Measurements from ENCODE around the gene EMD.
"Not testable (repeated sequence)": the region's sequence is repeated elsewhere in the genome, so short reads cannot be mapped to it uniquely, and the experiment has no call there.

The EMD gene

DNA sequence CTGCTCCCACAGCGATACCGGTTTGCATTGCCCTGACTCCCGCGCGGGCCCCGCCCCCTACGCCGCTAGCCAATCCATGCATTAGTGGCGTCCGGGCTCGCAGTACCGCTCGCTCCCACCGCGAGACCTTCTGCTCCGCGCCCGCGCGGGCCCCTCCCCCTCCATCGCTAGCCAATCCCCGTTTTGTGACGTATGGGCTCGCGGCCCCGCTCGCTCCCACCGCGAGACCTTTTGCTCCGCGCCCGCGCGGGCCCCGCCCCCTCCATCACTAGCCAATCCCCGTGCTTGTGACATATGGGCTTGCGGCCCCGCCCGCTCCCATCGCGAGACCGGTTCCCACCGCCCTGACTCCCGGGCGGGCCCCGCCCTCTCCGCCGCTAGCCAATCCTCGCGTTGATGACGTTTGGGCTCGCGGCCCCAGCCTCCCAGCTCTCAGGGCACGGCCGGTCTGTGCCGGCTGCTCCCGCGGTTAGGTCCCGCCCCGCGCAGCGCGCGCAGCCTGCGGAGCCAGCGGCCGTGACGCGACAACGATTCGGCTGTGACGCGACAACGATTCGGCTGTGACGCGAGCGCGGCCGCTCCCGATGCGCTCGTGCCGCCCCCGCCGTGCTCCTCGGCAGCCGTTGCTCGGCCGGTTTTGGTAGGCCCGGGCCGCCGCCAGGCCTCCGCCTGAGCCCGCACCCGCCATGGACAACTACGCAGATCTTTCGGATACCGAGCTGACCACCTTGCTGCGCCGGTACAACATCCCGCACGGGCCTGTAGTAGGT, at the start of gene EMD:
TSS of gene EMD (plus strand) at position 497 of the 770 bp plus-strand sequence. CDS start at position 687, 190 bp downstream.
- DNase-seq (ENCODE audit: low spot score), result peak; percentile 98

DNA sequence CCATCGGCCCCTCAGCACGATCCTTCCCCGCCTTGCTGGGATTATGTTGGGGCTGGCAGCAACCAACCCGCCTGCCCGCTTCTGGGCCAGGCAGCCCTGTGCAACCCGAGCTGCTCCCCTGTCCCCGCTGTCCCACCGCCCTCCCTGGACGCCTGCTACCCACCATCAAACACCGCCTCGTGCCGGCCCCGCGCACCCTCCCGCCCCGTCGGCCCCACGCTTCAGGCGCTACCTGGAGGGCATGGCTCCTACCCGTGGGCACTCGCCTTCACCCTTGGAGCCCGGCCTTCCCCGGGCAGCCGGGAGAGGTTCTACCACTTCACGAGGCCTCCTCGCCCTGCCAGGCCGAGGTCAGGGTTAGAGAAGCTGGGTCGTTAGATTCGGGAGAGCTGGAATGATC, 46.5 kb upstream of the EMD start:
- no peak for DNase-seq (ENCODE audit: low spot score)

DNA sequence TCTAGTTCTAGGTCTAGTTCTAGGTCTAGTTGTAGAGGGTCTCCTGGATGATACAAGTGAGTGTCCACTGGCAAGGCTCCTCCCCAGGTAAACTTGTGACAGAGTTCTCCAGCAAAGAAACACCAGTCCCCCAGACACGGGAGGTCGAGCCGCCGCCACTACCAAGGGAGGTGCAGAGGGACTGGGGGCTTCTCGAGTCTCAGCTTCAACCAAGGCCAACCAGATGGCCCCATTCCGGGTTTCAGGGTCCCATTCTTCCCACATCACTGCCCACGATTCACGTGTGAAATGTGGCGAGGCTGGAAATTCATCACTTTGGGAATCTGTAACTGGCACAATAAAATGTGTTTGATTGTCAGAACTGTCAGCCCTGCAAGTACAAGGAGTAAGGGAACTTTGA, 46.0 kb upstream of the EMD start:
- no peak for DNase-seq (ENCODE audit: low spot score)

DNA sequence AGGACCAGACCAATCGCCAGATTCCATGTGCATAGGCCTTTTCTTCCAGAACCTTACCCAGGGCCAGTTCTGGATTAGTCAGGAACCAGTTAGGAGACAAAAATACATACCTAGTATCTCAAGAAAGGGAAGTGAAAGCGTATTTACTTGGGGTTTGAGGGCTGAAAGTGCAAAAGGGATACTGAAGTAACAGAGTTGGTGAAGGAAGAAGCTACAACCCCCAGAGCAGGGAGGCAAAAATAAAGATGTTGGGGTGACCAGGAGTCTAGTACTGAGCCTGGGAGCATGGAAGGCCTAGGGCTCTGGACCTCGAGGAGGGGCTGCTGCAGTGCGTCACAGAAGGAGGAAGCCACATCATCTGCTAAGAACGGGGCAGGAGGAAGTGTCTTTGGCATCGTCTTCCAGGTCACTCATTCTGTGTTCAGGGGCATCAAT, 45.2 kb upstream of the EMD start:
- DNase-seq (ENCODE audit: low spot score), result no peak

DNA sequence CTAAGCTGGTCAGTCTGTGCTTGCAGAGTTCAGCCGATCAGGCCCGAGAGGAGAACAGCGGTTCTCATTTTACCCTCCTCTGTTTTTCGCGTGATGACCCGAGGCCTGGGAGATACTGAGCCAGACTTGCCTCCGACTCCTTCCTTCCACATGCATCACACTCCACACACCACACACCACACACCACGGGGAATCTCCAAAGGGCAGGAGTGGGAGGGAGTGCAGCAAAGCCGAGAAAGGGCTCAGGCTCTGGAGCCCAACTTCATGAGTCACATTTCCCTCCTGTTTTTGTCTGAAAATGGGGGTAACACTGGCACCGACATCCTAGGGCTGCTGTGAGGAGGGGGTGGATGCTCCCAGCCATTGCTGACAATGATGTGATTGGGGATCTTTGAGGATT, 44.6 kb upstream of the EMD start:
- DNase-seq (ENCODE audit: low spot score), result no peak

DNA sequence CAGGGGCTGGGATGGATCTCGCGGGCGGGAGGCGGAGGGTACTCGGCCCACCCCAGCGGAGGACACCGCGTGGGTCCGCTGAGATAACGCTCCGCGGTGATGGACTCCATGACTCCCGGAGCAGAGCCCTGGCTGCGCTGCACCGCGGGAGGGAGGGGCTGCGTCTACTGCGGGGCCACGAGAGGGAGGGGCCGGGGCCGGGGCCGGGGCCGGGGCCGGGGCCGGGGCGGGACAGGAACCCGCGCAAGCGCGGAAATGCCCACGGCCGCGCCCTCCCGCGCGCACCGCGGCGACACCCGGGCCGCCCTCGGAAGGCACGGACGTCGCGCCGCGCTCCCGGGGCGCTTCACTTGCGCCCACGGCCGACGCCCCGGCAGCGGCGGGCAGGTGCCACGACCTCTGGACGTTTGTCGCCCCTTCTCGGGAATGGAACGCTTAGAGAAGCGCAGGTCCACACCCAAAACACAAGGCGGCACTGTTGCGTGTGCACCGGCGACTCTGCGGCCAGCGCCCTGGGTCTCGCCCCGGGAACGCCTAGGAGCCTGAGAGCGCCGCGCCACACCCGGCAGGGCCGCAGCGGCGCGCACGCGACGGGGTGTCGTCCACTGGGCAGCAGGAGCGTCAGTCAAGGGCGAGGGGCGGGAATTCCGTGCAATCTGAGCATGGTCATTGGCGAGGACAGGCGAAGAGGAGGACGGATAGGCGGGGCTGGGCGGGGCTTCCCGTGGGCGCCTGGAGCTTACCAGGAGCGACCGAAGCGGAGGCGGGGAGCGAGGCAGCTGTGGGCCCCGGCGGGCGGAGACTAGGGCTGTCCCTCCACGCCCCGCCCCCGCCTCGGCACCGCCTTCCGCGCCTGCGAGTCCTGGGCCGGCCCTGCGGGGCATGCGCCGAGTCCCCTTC, 37.4 kb upstream of the EMD start:
- not testable (repeated sequence) for DNase-seq (ENCODE audit: low spot score)

DNA sequence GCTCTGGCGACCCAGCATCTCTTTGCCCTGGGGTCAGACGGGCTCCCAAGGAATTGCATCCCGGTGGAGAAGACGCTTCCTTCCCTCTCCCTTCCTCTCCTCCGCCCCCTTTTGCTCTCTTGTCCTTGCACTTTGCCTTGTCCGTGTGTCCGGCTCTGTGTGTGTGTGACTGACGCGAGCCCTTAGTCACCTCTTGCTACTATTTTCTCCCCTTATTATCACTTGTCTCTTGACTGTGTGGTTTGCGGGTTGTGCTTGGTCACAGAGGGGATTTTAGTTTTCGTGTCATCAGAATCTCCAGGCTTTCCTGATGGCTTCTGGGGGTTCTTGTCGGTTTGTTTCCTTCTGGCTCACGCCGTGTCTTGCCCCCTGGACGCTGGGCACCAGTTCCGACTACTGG, 36.0 kb upstream of the EMD start:
- DNase-seq (ENCODE audit: low spot score), result not testable (repeated sequence)

DNA sequence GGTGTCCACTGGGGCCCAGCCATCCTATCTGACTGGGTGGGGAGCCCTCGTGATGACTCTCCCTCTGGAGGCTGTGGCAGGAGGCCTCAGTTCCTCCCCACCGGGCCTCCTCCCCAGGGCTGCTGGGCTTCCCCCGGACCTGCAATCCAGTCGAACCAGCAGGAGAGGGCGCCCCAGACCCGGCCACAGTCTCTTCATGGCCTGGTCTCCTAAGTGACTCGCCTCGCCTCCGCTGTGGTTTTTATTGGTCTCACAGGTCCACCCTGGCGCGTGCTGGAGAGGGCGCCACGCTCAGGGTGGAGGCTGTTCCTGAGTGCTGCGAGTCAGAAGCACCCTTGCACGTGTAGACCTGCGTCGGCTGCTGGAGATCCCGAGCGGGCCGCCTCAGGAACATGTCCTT, 35.5 kb upstream of the EMD start:
- not testable (repeated sequence) for DNase-seq (ENCODE audit: low spot score)

DNA sequence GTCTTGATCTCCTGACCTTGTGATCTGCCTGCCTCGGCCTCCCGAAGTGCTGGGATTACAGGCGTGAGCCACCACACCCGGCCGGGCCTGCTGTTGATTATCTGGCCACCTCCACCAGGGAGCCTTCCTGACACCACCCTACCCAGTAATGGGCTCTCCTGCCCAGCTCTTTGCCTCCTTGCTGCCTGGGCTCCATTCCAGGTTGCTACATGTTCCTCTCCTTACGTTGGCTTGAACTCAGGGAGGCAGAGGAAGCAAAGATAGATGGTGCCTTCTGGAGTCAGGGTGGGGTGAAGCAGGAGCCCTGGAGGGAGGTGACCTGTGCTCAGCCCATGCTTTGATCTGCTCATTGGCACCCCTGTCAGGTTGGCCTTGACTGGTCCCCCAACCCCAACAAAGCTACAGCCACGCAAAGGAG, 31.0 kb upstream of the EMD start:
- no peak for DNase-seq (ENCODE audit: low spot score)

DNA sequence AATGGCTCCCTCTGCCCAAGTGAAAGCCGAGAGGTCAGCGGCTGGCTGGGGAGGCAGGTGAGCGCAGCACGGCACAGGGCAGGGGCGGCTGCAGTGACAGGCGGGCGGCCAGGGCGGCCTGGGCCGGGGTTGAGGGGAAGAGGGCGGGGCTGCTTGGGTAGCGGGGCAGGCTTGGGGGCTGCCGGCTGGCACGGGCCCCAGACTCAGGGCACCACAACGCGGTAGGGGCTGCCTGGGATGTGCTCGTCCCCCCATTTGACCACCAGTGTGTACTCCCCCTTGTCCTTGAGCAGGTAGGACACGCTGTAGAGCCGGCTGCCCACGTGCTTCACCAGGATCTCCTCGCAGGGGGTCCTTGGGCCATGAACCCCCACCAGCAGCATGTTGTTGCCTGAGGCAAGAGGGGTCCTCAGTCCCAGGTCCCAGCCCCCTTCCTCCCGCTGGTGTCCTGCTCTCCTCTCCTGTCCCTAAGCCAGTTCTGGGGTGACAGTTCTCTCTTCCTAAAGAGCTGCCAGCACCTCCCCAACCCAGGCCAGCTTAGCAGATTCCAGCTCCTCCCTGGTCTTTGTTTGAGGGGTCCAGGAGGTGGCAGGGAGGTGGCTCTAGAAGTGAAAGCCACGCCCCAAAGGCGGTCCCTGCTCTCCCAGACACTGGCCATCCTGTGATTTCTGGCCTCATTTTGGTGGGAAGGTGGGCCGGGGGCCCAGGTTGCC, 30.3 kb upstream of the EMD start:
- no peak for DNase-seq (ENCODE audit: low spot score)

DNA sequence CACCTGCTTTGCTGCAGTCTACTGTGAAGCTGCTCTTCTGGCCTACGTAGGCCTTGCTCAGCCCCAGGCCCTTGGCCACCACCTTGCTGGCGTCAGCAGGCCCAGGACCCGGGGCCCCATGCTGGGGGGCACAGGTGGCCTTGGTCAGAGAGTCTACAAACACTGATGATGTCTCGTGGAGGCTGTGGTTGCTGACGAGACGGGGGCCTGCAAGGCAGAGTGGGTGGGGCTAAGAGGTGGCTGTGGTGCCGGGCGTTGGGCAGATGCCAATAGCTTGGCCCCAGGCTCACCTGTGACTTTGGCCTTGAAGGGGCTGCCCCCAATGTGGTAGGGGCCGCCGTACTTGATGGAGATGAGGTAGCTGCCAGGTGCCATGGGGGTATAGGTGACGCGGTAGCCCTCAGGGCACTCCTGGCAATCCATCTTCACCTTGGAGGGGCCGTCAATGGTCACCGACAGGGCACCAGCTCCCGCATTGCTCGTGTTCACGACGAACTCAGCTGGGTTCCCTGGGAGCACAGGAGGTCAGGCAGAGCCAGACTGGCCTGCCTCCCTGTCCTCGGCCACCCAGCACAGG, 29.6 kb upstream of the EMD start:
- DNase-seq (ENCODE audit: low spot score), result no peak

DNA sequence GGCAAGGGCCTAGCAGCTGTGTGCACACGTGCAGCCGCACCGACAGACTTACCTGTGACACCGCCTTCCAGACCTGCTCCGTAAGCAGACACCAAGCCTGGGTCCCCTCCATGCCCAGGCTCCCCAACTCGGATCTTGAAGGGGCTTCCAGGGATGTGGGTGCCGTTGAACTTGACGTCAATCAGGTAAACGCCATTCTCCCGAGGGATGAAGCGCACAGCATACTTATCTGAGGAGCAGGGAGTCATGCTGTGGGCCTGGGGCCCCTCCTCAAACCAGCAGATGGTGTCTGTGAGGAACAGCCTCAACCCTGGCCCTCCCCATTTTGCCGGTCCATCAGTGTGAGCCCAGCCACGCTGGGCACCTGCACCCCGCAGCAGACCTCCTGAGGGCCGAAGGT, 29.1 kb upstream of the EMD start:
- DNase-seq (ENCODE audit: low spot score), result no peak

DNA sequence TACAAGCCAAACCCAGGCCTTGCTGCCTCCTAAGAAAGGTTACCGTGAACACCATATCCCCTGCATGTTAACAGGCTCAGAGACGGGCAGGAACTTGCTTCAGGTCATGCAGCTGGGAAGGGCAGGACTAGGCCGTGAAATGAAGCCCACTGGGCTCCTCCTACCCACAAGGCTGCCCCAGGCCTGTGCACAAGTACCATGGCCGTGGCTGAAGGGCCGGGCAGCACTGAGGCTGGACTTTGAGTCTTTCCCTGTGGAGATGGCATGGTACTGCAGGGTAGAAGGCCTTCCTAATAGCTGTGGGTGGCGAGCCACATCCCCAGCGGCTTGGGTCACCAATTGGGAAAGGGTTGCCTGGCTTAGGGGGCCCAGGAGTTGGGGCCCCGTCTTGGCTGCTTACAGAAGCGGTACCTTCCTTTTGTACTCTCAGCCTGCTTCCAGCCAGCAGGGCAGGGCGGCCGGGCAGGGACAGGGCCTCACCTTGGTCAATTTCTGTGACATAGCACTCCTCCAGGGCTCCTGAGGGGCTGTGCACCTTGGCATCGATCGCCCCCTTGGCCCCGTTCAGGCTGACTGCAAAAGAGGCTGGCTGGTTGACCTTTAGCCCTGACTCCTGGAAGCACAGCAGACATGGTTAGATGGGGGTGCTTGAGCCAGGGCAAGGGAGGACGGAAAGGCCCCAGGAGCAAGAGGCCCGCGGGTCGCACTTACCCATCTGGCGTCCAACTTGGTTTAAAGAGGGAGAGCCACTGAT, 28.5 kb upstream of the EMD start:
- DNase-seq (ENCODE audit: low spot score), result no peak

DNA sequence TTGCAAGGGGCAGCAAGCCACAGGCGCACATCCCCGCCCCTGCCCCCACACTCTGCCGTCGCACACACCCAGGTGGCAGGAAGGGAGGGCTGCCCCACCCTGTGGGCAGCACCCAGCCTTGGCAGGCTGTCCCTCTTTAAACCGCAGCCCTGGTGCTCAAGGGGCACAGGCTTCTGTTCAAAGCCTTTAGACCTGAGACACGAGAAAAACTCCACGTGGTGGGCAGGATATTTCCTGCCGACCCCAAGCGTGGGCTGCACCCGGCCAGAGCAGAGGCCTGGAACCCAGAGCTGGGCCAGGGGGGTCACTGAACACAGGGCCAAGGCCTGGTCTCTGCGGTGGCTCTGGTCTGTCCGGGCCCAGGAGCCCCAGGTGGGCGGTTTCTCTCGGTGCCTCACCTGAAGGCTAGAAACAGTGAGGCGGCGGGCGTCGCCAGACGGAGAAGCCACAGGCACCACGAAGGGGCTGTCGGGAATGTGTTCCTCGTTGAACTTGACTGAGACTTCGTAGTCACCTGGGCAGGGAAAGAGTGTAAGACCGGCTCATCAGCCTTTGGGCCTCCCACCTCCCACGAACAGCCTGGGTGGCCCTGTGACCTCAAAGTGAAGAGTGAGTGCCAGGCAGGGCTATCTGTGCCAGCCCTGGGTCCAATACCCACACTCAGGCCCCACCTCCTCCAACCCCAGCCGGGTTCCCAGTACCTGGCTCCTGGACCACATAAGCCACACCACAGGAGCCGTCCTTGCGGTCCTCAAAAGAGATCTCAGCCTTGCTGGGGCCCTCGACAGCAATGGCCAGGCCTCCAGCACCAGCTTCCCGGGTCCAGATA, 27.7 kb upstream of the EMD start:
- DNase-seq (ENCODE audit: low spot score), result peak; percentile 61

DNA sequence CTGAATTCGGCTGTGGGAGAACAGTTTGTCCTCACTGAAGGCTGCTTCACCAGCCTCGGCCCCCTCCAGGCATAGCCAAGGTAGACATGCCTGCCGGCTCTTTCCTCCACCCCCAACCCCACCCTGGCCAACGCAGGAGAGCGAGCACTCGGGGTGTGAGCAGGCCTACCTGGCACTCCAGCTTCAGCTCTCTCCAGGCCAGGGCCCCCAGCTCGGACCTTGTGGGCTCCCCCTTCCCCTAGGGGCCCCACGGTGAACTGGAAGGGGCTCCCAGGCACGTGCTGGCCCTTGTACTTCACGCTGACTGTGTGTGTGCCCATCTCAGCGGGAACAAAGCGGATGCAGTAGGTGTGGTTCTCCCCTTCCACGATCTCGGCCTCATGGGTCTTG, 27.1 kb upstream of the EMD start:
- DNase-seq (ENCODE audit: low spot score), result no peak

DNA sequence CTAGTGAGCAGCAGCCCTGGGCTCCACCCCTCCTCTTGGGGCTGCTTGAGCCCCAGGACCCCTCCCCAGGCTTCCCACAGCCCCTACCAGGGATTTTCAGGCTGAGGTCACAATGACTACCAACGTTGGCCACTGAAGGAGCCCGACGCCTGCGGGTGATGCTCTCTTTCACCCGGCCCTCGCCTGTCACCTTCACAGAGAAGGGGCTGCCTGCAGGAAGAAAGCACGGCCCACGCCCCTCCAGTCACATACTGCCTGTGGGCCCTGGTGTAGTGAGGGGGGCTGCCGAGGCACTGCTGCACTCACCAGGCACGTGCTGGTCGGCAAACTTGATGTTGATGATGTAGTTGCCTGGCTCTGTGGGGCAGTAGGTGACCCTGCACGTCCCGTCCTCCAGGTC, 26.6 kb upstream of the EMD start:
- DNase-seq (ENCODE audit: low spot score), result no peak

DNA sequence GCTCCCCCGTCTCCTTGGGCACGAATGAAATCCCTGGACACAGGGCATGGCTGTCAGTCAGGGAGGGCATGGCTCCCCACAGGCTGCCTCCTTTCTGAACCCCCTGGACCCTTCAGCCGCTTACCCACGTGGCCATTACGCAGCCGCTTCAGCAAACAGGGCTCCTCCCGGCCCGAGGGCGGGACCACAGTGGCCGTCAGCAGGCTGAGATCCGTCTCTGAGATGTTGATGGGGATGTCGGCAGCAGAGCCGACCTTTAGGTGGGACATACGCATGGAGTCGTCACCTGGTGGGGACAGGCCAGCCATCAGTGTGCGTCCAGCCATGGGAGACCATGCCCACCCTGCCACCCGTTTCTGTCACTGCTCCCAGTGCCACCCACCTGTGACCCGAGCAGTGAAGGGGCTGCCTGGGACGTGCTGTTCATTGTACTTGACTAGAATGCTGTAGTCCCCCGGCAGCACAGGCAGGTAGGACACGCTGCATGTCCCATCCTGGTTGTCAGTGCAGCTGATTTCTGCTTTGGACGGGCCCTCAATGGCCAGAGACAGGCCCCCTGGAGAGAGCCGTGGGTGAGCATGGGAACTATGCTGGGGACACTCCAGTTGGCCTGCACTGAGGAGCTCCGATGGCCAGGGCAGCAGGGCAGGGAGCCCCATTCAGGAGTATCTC, 25.8 kb upstream of the EMD start:
- no peak for DNase-seq (ENCODE audit: low spot score)

DNA sequence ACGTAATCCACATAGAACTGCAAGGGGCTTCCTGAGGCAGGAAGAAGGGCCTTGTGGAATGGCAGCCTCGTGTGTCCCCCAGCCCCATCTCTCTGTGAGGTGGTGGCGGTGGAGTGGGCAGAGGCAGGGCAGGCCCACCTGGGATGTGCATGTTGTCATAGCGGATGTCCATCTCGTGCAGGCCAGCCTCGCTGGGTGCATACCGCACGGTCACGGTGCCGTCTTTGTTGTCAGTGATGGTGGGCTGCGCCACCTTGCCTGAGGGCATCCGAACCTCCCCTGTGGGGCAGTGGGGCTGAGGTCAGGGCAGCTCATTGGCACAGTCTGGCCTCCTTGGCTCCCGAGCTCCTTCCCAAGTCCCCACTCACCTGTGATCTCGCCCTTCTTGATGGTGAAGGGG, 25.1 kb upstream of the EMD start:
- no peak for DNase-seq (ENCODE audit: low spot score)

DNA sequence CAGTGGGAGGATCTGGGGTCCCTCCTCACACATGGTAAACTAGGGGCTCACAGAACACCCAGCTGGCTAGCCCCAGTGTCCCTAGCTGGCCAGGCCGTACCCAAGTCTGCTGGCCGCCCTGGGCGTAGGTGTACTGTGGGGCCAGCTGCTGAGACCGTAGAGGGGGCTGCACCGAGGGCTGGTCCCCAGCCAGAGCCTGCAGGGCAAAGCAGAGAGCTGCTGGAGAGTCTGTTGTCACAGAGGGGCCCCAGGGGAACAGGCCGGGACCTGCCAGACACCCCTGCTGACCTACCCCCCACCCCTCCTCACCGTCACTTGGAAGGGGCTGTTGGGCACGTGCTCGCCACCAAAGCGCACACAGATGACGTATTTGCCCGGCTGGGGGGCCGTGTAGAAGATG, 24.6 kb upstream of the EMD start:
- no peak for DNase-seq (ENCODE audit: low spot score)

All from CD4-positive, alpha-beta T cell treated with Interleukin-6 at 100 ng/mL for 8 hours (primary cell).